HCT116 (cell line): ENCODE measurements around the gene RGS6. TPM values are rescaled to one million over a fixed set of nuclear protein-coding genes. Genes with fewer than 3 reads are reported as not detected.

ENCODE experiments used
- ATAC-seq: fragments of 200-7000 bp; cut with Tn5 transposase; 2 replicates; pipeline ENCODE4 v1.9.1; 2020; ENCODE audit warnings: mild to moderate bottlenecking, moderate library complexity
- BruUV-seq: library from RNA; stranded (reverse); fragments of 400-500 nt; replicated peaks from 2 replicates; lab custom pipeline; 2021; lab: Mats Ljungman, UMichigan
- CTCF ChIA-PET: fragments of 300-600 bp; sonication (Branson Sonifier 250); formaldehyde crosslinking; loops from one replicate; lab custom pipeline; 2021; ENCODE audit warnings: antibody characterized with exemption; lab: Charles Lee
- POLR2A ChIA-PET: fragments of 300-600, 350-600 bp; sonication (Branson Sonifier 250); formaldehyde crosslinking; loops from one replicate; lab custom pipeline; 2021; ENCODE audit warnings: antibody characterized with exemption; lab: Charles Lee
- RAD21 ChIA-PET, 2 experiments: fragments of 300-600 bp; sonication (Branson Sonifier 250); formaldehyde crosslinking; loops; one replicate each; lab custom pipeline; 2023; ENCODE audit warnings: low total read pairs in 2 of 2; ENCODE audit not compliant: uncharacterized antibody in 2 of 2, unreplicated experiment in 2 of 2, low non-redundant PET in 1 of 2; lab: Charles Lee
- DNase-seq: peaks from one replicate; pipeline ENCODE4 v3.0.0-alpha.2; 2010; ENCODE audit warnings: low read depth, low spot score
- H2AFZ ChIP-seq: fragments of 200-600 bp; shearing (Covaris generic), sonication (generic); 2 replicates; pipeline ENCODE4 v1.6.1; 2017; ENCODE audit warnings: low read depth, mixed run types, mixed read lengths, antibody characterized with exemption, low read length; ENCODE audit not compliant: poor library complexity, severe bottlenecking
- H3K27ac ChIP-seq: 2 replicates; pipeline ENCODE4 v1.5.1; 2012; ENCODE audit warnings: low read depth, low read length
- H3K27me3 ChIP-seq: fragments of 200-600 bp; sonication (generic); 2 replicates; pipeline ENCODE4 v1.6.1; 2016; ENCODE audit warnings: mixed run types, low read length, mixed read lengths; ENCODE audit not compliant: insufficient read depth
- H3K36me3 ChIP-seq, 2 experiments: fragments of 200-500 bp in 1 of 2; fragments of 200-600 bp in 1 of 2; sonication (Bioruptor generic) in 1 of 2; sonication (generic) in 1 of 2; 2 replicates each; pipeline versions ENCODE4 v1.5.1 to v1.6.1; 2014 to 2016; ENCODE audit warnings: low read length in 2 of 2, inconsistent platforms in 1 of 2, mixed read lengths in 1 of 2, mixed run types in 1 of 2; ENCODE audit not compliant: insufficient read depth in 2 of 2, control insufficient read depth in 1 of 2
- H3K4me1 ChIP-seq, 2 experiments: fragments of 200-600 bp in 1 of 2; sonication (generic) in 1 of 2; 2 replicates each; pipeline versions ENCODE4 v1.5.1 to v1.6.1; 2012 to 2017; ENCODE audit warnings: low read length in 2 of 2, inconsistent platforms in 1 of 2, mild to moderate bottlenecking in 1 of 2, mixed read lengths in 1 of 2, mixed run types in 1 of 2, moderate library complexity in 1 of 2; ENCODE audit not compliant: insufficient read depth in 2 of 2, control insufficient read depth in 1 of 2
- H3K4me2 ChIP-seq: fragments of 200-600 bp; sonication (generic); 2 replicates; pipeline ENCODE4 v1.6.1; 2017; ENCODE audit warnings: mixed run types, low read length, mixed read lengths
- H3K4me3 ChIP-seq, 2 experiments: fragments of 200-600 bp in 1 of 2; sonication (generic) in 1 of 2; replicated peaks in 1 of 2; 2 replicates each; pipeline ENCODE4 v1.5.1; 2011 to 2016; ENCODE audit warnings: low read length in 2 of 2, control low read depth in 1 of 2, low read depth in 1 of 2, mild to moderate bottlenecking in 1 of 2, mixed read lengths in 1 of 2, mixed run types in 1 of 2
- H3K79me2 ChIP-seq: fragments of 200-600 bp; sonication (generic); 2 replicates; pipeline ENCODE4 v1.6.1; 2017; ENCODE audit warnings: mild to moderate bottlenecking, mixed run types, low read length, moderate library complexity, mixed read lengths; ENCODE audit not compliant: insufficient read depth
- H3K9ac ChIP-seq: fragments of 200-600 bp; sonication (generic); 2 replicates; pipeline ENCODE4 v1.6.1; 2016; ENCODE audit warnings: low read length, mixed read lengths
- H3K9me2 ChIP-seq: fragments of 200-600 bp; sonication (generic), shearing (Covaris generic); 2 replicates; pipeline ENCODE4 v1.6.1; 2017; ENCODE audit warnings: mixed run types, mild to moderate bottlenecking, moderate library complexity; ENCODE audit not compliant: insufficient read depth
- H3K9me3 ChIP-seq, 2 experiments: fragments of 200-500 bp in 1 of 2; fragments of 200-600 bp in 1 of 2; sonication (Bioruptor generic) in 1 of 2; sonication (generic) in 1 of 2; 2 replicates each; pipeline ENCODE4 v1.6.1; 2014 to 2017; ENCODE audit warnings: low read length in 2 of 2, mixed read lengths in 2 of 2, inconsistent platforms in 1 of 2, low read depth in 1 of 2, mild to moderate bottlenecking in 1 of 2, mixed run types in 1 of 2, moderate library complexity in 1 of 2; ENCODE audit not compliant: control insufficient read depth in 1 of 2, insufficient read depth in 1 of 2
- H4K20me1 ChIP-seq: fragments of 200-600 bp; sonication (generic), shearing (Covaris generic); 2 replicates; pipeline ENCODE4 v1.6.1; 2017; ENCODE audit warnings: mixed run types, mild to moderate bottlenecking, moderate library complexity; ENCODE audit not compliant: insufficient read depth
- CEBPB ChIP-seq: IDR thresholded peaks from 2 replicates; pipeline ENCODE4 v1.6.1; 2012; ENCODE audit warnings: low read depth
- EGR1 ChIP-seq: IDR thresholded peaks from 2 replicates; pipeline ENCODE4 v1.6.1; 2012; ENCODE audit warnings: low read depth
- EZH2 ChIP-seq: fragments of 200-600 bp; sonication (generic); IDR thresholded peaks from 2 replicates; pipeline ENCODE4 v1.6.1; 2017; ENCODE audit warnings: antibody characterized with exemption, mixed run types
- FOSL1 ChIP-seq: IDR thresholded peaks from 2 replicates; pipeline ENCODE4 v1.6.1; 2012; ENCODE audit warnings: low read depth
- JUND ChIP-seq: IDR thresholded peaks from 2 replicates; pipeline ENCODE4 v1.6.1; 2012
- SRF ChIP-seq: IDR thresholded peaks from 2 replicates; pipeline ENCODE4 v1.6.1; 2012; ENCODE audit warnings: low read depth
- ZFX ChIP-seq: fragments of 450-650 bp; IDR thresholded peaks from 2 replicates; pipeline ENCODE4 v1.6.1; 2017
- ZNF274 ChIP-seq: fragments of 200-500 bp; sonication (Bioruptor generic); IDR thresholded peaks from 2 replicates; pipeline ENCODE4 v1.6.1; 2014; ENCODE audit warnings: mild to moderate bottlenecking, low read depth, low read length, inconsistent platforms
- intact Hi-C: fragments of 100-400 bp; cut with micrococcal nuclease; formaldehyde crosslinking; loops from 2 replicates; pipeline ENCODE4 v1.10.0; 2022
- total RNA-seq: library from RNA; stranded (reverse); gene quantifications from one replicate; pipeline ENCODE4 v1.2.1, GENCODE V29; 2021; ENCODE audit not compliant: unreplicated experiment
- TF ChIP-seq, protein P1 (sequence below): IDR thresholded peaks from 2 replicates; pipeline ENCODE4 v1.6.1; 2012
- TF ChIP-seq, protein P2 (sequence below): IDR thresholded peaks from 2 replicates; pipeline ENCODE4 v1.6.1; 2012
- TF ChIP-seq, protein P3 (sequence below): IDR thresholded peaks from 2 replicates; pipeline ENCODE4 v1.6.1; 2012; ENCODE audit warnings: low read depth
- TF ChIP-seq, protein P4 (sequence below), 3 experiments: fragments of 200-600 bp in 1 of 3; sonication (generic) in 1 of 3; IDR thresholded peaks in 2 of 3; conservative IDR thresholded peaks in 1 of 3; 2 replicates each; pipeline ENCODE4 v1.5.1; 2012 to 2017; ENCODE audit warnings: low read depth in 2 of 3, low read length in 2 of 3, antibody characterized with exemption in 1 of 3, borderline replicate concordance in 1 of 3, control low read depth in 1 of 3, mild to moderate bottlenecking in 1 of 3, mixed read lengths in 1 of 3, mixed run types in 1 of 3, moderate library complexity in 1 of 3; ENCODE audit not compliant: insufficient read depth in 1 of 3

The RGS6 gene
- total RNA-seq, 1 experiment from 2014 or later = 4.7 TPM

DNA sequence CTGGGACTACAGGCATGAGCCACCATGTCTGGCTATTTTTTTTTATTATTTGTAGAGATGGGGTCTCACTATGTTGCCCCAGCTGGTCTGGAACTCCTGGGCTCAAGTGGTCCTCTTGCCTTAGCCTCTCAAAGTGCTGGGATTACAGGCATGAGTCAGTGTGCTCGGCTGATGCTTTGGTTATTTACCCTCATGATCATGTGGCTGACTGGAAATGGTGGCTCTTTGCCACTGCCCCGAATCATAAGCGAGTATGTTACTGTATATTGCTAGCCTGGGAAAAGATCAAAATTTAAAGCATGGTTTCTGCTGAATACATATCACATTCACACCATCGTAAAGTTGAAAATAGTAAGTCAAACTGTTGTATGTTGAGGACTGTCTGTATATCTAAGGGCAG is 101.1 kb downstream of the RGS6 start:
- H3K79me2 ChIP-seq = no peaks in the 10 kb centered on the region
- H4K20me1 ChIP-seq = no peaks in the 10 kb centered on the region
- ChIA-PET CTCF (no interaction called here), RAD21 (no interaction called here), POLR2A (no interaction called here)
- no peaks in the 10 kb centered on the region for H3K36me3 ChIP-seq
- H3K9ac ChIP-seq = no peak overlapping the region
- no peak overlapping the region for H3K4me3 ChIP-seq
- no peaks in the 10 kb centered on the region; a peak in 1 of 4 replicates for H3K9me3 ChIP-seq
- H3K9me2 ChIP-seq = no peaks in the 10 kb centered on the region
- H3K4me1 ChIP-seq = no peaks in the 10 kb centered on the region
- ATAC-seq (no peak), DNase-seq (no peak)
- intact Hi-C loops = no loop called here
- H3K27ac ChIP-seq = no peak overlapping the region
- H3K27me3 ChIP-seq = no peaks in the 10 kb centered on the region
- no peak overlapping the region for H3K4me2 ChIP-seq
- no peak overlapping the region for H2AFZ ChIP-seq
- TF ChIP-seq, protein P1, sequence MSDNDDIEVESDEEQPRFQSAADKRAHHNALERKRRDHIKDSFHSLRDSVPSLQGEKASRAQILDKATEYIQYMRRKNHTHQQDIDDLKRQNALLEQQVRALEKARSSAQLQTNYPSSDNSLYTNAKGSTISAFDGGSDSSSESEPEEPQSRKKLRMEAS = no peak
- TF ChIP-seq SRF (no peak), FOSL1 (no peak), EZH2 (no peak), JUND (no peak), ZNF274 (no peak), EGR1 (no peak)
- TF ChIP-seq, protein P2, sequence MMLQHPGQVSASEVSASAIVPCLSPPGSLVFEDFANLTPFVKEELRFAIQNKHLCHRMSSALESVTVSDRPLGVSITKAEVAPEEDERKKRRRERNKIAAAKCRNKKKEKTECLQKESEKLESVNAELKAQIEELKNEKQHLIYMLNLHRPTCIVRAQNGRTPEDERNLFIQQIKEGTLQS = no peak
- BruUV-seq = no TSS peak

DNA sequence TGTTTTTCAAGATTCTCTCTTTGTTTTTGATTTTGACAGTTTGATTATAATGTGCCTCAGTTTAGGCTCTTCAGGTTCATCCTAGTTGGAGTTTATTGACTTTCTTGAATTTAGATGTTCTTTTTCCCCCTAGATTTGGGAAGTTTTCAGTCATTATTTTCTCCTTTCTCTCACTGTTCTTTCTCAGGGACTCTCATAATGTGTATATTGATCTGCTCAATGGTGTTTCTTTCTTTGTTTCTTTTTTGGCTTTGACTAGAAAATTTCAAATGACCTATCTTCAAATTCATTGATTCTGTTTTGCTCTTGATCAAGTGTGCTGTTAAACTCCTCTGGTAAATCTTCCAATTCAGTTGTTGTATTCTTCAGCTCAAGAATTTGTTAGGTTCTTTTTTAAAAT is 108.3 kb downstream of the RGS6 start:
- no TSS peak for BruUV-seq
- TF ChIP-seq CEBPB (no peak), ZFX (no peak)
- TF ChIP-seq, protein P3, sequence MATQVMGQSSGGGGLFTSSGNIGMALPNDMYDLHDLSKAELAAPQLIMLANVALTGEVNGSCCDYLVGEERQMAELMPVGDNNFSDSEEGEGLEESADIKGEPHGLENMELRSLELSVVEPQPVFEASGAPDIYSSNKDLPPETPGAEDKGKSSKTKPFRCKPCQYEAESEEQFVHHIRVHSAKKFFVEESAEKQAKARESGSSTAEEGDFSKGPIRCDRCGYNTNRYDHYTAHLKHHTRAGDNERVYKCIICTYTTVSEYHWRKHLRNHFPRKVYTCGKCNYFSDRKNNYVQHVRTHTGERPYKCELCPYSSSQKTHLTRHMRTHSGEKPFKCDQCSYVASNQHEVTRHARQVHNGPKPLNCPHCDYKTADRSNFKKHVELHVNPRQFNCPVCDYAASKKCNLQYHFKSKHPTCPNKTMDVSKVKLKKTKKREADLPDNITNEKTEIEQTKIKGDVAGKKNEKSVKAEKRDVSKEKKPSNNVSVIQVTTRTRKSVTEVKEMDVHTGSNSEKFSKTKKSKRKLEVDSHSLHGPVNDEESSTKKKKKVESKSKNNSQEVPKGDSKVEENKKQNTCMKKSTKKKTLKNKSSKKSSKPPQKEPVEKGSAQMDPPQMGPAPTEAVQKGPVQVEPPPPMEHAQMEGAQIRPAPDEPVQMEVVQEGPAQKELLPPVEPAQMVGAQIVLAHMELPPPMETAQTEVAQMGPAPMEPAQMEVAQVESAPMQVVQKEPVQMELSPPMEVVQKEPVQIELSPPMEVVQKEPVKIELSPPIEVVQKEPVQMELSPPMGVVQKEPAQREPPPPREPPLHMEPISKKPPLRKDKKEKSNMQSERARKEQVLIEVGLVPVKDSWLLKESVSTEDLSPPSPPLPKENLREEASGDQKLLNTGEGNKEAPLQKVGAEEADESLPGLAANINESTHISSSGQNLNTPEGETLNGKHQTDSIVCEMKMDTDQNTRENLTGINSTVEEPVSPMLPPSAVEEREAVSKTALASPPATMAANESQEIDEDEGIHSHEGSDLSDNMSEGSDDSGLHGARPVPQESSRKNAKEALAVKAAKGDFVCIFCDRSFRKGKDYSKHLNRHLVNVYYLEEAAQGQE = no peak
- TF ChIP-seq, protein P4, sequence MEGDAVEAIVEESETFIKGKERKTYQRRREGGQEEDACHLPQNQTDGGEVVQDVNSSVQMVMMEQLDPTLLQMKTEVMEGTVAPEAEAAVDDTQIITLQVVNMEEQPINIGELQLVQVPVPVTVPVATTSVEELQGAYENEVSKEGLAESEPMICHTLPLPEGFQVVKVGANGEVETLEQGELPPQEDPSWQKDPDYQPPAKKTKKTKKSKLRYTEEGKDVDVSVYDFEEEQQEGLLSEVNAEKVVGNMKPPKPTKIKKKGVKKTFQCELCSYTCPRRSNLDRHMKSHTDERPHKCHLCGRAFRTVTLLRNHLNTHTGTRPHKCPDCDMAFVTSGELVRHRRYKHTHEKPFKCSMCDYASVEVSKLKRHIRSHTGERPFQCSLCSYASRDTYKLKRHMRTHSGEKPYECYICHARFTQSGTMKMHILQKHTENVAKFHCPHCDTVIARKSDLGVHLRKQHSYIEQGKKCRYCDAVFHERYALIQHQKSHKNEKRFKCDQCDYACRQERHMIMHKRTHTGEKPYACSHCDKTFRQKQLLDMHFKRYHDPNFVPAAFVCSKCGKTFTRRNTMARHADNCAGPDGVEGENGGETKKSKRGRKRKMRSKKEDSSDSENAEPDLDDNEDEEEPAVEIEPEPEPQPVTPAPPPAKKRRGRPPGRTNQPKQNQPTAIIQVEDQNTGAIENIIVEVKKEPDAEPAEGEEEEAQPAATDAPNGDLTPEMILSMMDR (IDR thresholded peaks at IDR 0.05 in 2 of 3, conservative IDR thresholded peaks at IDR 0.05 in 1 of 3; ENCODE audit: borderline replicate concordance in 1 of 3, insufficient read depth in 1 of 3, low read depth in 2 of 3, low read length in 2 of 3) = no peak

More for the DNA sequence above, 108.3 kb downstream of the RGS6 start:
- no peaks in the 10 kb centered on the region for H4K20me1 ChIP-seq
- ATAC-seq (no peak), DNase-seq (no peak)
- ChIA-PET POLR2A (no interaction called here), RAD21 (no interaction called here), CTCF (no interaction called here)
- no peaks in the 10 kb centered on the region for H3K9me2 ChIP-seq
- no peaks in the 10 kb centered on the region for H3K36me3 ChIP-seq
- no peak overlapping the region for H3K27ac ChIP-seq
- H3K9ac ChIP-seq = no peak overlapping the region
- H3K27me3 ChIP-seq = no peaks in the 10 kb centered on the region
- H3K4me2 ChIP-seq = no peak overlapping the region
- no peaks in the 10 kb centered on the region for H3K9me3 ChIP-seq
- H2AFZ ChIP-seq = no peak overlapping the region
- intact Hi-C loops = no loop called here
- H3K4me1 ChIP-seq = no peaks in the 10 kb centered on the region
- H3K4me3 ChIP-seq = no peak overlapping the region
- no peaks in the 10 kb centered on the region for H3K79me2 ChIP-seq
